ENCODE measurements around the gene GNPTG. TPM values are rescaled to one million over a fixed set of nuclear protein-coding genes. Genes with fewer than 3 reads are reported as not detected.

GNPTG gene
- total and polyA plus RNA-seq, 9 of the 15 experiments (the other 6 are each of a cell fraction or from before 2014, with no cell fraction given) = 0.69 to 33.3 (median 13.6) TPM

- no peak for TF ChIP-seq NFIX (CRISPR knock-in tag; IDR thresholded peaks at IDR 0.05; ENCODE audit: low read depth)
- no peak for TF ChIP-seq ZNF175 (CRISPR knock-in tag; IDR thresholded peaks at IDR 0.05; ENCODE audit: low read depth)
- no peak for TF ChIP-seq NUFIP1 (IDR thresholded peaks at IDR 0.05; ENCODE audit: partially characterized antibody)
These were observed 3.8 kb upstream of the GNPTG start (continued) for GRCh38 chr16:1347962-1348361.

- ATAC-seq = no peak
These were observed 3.3 kb upstream of the GNPTG start for GRCh38 chr16:1348441-1348840.

GRCh38 chr16:1348926-1349325 is 2.8 kb upstream of the GNPTG start:
- Histone ChIP-seq H3K79me2 (ENCODE audit: control insufficient read depth, insufficient read depth, low read length) (peaks cover 32% of the 10 kb centered on the region), H3K9me1 (ENCODE audit: control insufficient read depth, insufficient read depth, low read length) (no peaks in the 10 kb centered on the region), H3K9me3 (replicated peaks; ENCODE audit: control insufficient read depth, insufficient read depth, low read depth, low read length) (no peaks in the 10 kb centered on the region), H3K36me3 (ENCODE audit: control insufficient read depth, insufficient read depth, low read length) (peaks cover 22% of the 10 kb centered on the region; the same call in 1 of the 3 replicates), H3K4me3 (no peak overlapping the region), H2AFZ (ENCODE audit: low read depth, low read length) (no peak overlapping the region), H3K27me3 (ENCODE audit: control insufficient read depth in 2 of 2, insufficient read depth in 2 of 2, low read length in 2 of 2) (no peaks in the 10 kb centered on the region), H3K4me1 (replicated peaks in 1 of 2; ENCODE audit: control insufficient read depth in 2 of 2, insufficient read depth in 2 of 2, low read length in 2 of 2) (peaks cover 2 to 85% of the 10 kb centered on the region in 2 experiments; a peak in 3 of 5 replicates), H3K9ac (ENCODE audit: insufficient read depth in 1 of 2, low read depth in 2 of 2, low read length in 2 of 2) (peak overlapping the region in 1 of 2 experiments; percentile 26; a peak in 1 of 4 replicates), H3K4me2 (ENCODE audit: insufficient read depth, low read length) (no peak overlapping the region), H4K20me1 (replicated peaks; ENCODE audit: control insufficient read depth, insufficient read depth, low read length) (peaks cover 9% of the 10 kb centered on the region), H3K27ac (ENCODE audit: extremely low read depth, low read depth, low read length) (no peak overlapping the region)
- no peak for DNase-seq (ENCODE audit: extremely low read depth in 1 of 4, low spot score in 3 of 4)
- ChIA-PET CTCF (ENCODE audit: low intra/inter-chr PET ratio) (no interaction called here), POLR2A (no interaction called here)
- in situ Hi-C loops (cut with MboI) = no loop called here
- no peak for ATAC-seq
- TF ChIP-seq HEY1 (CRISPR knock-in tag; IDR thresholded peaks at IDR 0.05; ENCODE audit: borderline replicate concordance) (no peak), ZKSCAN3 (CRISPR knock-in tag; IDR thresholded peaks at IDR 0.05) (no peak), MYNN (IDR thresholded peaks at IDR 0.05) (no peak), MYNN (CRISPR knock-in tag; IDR thresholded peaks at IDR 0.05) (no peak)
- intact Hi-C loops (cut with micrococcal nuclease) = loop anchor here (10.0 kb wide), 1 partner anchor 54 kb away; no protein-coding TSS in a partner anchor
- WGBS (ENCODE audit: insufficient coverage, low coverage, missing lambda C conversion rate) = 80% methylated on average over 9 of the region's 14 CpGs
- no TSS peak for BruUV-seq (replicated peaks)
- FAIRE-seq = no peak

More at GRCh38 chr16:1348441-1348840, 3.3 kb upstream of the GNPTG start:
- Histone ChIP-seq H4K20me1 (replicated peaks; ENCODE audit: control insufficient read depth, insufficient read depth, low read length) (peaks cover 9% of the 10 kb centered on the region), H3K9ac (ENCODE audit: insufficient read depth in 1 of 2, low read depth in 2 of 2, low read length in 2 of 2) (no peak overlapping the region), H3K27ac (ENCODE audit: extremely low read depth, low read depth, low read length) (no peak overlapping the region), H3K4me1 (replicated peaks in 1 of 2; ENCODE audit: control insufficient read depth in 2 of 2, insufficient read depth in 2 of 2, low read length in 2 of 2) (peaks cover 6 to 86% of the 10 kb centered on the region in 2 experiments; a peak in 3 of 5 replicates), H3K9me1 (ENCODE audit: control insufficient read depth, insufficient read depth, low read length) (no peaks in the 10 kb centered on the region), H3K36me3 (ENCODE audit: control insufficient read depth, insufficient read depth, low read length) (peaks cover 22% of the 10 kb centered on the region; the same call in 1 of the 3 replicates), H3K4me2 (ENCODE audit: insufficient read depth, low read length) (no peak overlapping the region), H3K9me3 (replicated peaks; ENCODE audit: control insufficient read depth, insufficient read depth, low read depth, low read length) (no peaks in the 10 kb centered on the region), H2AFZ (ENCODE audit: low read depth, low read length) (no peak overlapping the region), H3K27me3 (ENCODE audit: control insufficient read depth in 2 of 2, insufficient read depth in 2 of 2, low read length in 2 of 2) (no peaks in the 10 kb centered on the region), H3K79me2 (ENCODE audit: control insufficient read depth, insufficient read depth, low read length) (peaks cover 28% of the 10 kb centered on the region), H3K4me3 (no peak overlapping the region)
- ChIA-PET POLR2A (no interaction called here), CTCF (ENCODE audit: low intra/inter-chr PET ratio) (no interaction called here)
- no peak for FAIRE-seq
- in situ Hi-C loops (cut with MboI) = no loop called here
- BruUV-seq (replicated peaks) = no TSS peak
- TF ChIP-seq ARHGAP35 (IDR thresholded peaks at IDR 0.05; ENCODE audit: partially characterized antibody) = no peak
- WGBS (ENCODE audit: insufficient coverage, low coverage, missing lambda C conversion rate) = 90% methylated on average over 15 of the region's 15 CpGs
- intact Hi-C loops (cut with micrococcal nuclease) = loop anchor here (10.0 kb wide), 1 partner anchor 54 kb away; no protein-coding TSS in a partner anchor
- no peak for DNase-seq (ENCODE audit: extremely low read depth in 1 of 4, low spot score in 3 of 4)
